ENCODE results near the gene TEX47. TPM values are rescaled to one million over a fixed set of nuclear protein-coding genes. Genes with fewer than 3 reads are reported as not detected.
A peak's percentile ranks its signal among the peaks of the same experiment; 100 is the strongest.

TEX47 gene
- total and polyA plus RNA-seq, 4 donors = not detected

GRCh38 chr7:88806280-88807037 lies 10.9 kb upstream of the TEX47 start:
- H3K4me1 ChIP-seq (ENCODE audit: control insufficient read depth in 4 of 4, insufficient read depth in 4 of 4, low read length in 3 of 4) = peaks cover 0 to 4% (median 2%) of the 10 kb centered on the region in 4 donors
- peak overlapping the region in 1 of 2 donors; percentile 33 for H3K9ac ChIP-seq (ENCODE audit: low read depth in 1 of 2, low read length in 2 of 2)
- TF ChIP-seq, protein P1, sequence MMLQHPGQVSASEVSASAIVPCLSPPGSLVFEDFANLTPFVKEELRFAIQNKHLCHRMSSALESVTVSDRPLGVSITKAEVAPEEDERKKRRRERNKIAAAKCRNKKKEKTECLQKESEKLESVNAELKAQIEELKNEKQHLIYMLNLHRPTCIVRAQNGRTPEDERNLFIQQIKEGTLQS (IDR thresholded peaks at IDR 0.05) = peak; percentile 44
- no peak for TF ChIP-seq TAF1 (conservative IDR thresholded peaks at IDR 0.05)
- TF ChIP-seq EGR1 (IDR thresholded peaks at IDR 0.05; ENCODE audit: low read depth in 2 of 2) = no peak
- TF ChIP-seq SP1 (IDR thresholded peaks at IDR 0.05) = peak; percentile 39
- TF ChIP-seq FOXA2 (IDR thresholded peaks at IDR 0.05) = no peak
- peak; percentile 25 to 37 for TF ChIP-seq HNF4A (conservative IDR thresholded peaks at IDR 0.05)
- TF ChIP-seq HNF4G (IDR thresholded peaks at IDR 0.05) = no peak
- TF ChIP-seq, protein P2, sequence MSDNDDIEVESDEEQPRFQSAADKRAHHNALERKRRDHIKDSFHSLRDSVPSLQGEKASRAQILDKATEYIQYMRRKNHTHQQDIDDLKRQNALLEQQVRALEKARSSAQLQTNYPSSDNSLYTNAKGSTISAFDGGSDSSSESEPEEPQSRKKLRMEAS (IDR thresholded peaks at IDR 0.05) = no peak
- TF ChIP-seq, protein P3, sequence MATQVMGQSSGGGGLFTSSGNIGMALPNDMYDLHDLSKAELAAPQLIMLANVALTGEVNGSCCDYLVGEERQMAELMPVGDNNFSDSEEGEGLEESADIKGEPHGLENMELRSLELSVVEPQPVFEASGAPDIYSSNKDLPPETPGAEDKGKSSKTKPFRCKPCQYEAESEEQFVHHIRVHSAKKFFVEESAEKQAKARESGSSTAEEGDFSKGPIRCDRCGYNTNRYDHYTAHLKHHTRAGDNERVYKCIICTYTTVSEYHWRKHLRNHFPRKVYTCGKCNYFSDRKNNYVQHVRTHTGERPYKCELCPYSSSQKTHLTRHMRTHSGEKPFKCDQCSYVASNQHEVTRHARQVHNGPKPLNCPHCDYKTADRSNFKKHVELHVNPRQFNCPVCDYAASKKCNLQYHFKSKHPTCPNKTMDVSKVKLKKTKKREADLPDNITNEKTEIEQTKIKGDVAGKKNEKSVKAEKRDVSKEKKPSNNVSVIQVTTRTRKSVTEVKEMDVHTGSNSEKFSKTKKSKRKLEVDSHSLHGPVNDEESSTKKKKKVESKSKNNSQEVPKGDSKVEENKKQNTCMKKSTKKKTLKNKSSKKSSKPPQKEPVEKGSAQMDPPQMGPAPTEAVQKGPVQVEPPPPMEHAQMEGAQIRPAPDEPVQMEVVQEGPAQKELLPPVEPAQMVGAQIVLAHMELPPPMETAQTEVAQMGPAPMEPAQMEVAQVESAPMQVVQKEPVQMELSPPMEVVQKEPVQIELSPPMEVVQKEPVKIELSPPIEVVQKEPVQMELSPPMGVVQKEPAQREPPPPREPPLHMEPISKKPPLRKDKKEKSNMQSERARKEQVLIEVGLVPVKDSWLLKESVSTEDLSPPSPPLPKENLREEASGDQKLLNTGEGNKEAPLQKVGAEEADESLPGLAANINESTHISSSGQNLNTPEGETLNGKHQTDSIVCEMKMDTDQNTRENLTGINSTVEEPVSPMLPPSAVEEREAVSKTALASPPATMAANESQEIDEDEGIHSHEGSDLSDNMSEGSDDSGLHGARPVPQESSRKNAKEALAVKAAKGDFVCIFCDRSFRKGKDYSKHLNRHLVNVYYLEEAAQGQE (IDR thresholded peaks at IDR 0.05) = no peak
- TF ChIP-seq RAD21 (IDR thresholded peaks at IDR 0.05) = no peak
- TF ChIP-seq YY1 (IDR thresholded peaks at IDR 0.05) = no peak
- no peak for TF ChIP-seq ZBTB33 (IDR thresholded peaks at IDR 0.05)
- TF ChIP-seq JUND (IDR thresholded peaks at IDR 0.05) = peak; percentile 31 to 54
- no peak for TF ChIP-seq NR2F2 (IDR thresholded peaks at IDR 0.05)
- TF ChIP-seq, protein P4, sequence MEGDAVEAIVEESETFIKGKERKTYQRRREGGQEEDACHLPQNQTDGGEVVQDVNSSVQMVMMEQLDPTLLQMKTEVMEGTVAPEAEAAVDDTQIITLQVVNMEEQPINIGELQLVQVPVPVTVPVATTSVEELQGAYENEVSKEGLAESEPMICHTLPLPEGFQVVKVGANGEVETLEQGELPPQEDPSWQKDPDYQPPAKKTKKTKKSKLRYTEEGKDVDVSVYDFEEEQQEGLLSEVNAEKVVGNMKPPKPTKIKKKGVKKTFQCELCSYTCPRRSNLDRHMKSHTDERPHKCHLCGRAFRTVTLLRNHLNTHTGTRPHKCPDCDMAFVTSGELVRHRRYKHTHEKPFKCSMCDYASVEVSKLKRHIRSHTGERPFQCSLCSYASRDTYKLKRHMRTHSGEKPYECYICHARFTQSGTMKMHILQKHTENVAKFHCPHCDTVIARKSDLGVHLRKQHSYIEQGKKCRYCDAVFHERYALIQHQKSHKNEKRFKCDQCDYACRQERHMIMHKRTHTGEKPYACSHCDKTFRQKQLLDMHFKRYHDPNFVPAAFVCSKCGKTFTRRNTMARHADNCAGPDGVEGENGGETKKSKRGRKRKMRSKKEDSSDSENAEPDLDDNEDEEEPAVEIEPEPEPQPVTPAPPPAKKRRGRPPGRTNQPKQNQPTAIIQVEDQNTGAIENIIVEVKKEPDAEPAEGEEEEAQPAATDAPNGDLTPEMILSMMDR (IDR thresholded peaks at IDR 0.05; ENCODE audit: low read depth, low read length, missing input control) = no peak
- TF ChIP-seq RXRA (IDR thresholded peaks at IDR 0.05) = peak in 1 of 2 donors; percentile 23
- TF ChIP-seq FOXA1 (IDR thresholded peaks at IDR 0.05) = no peak
- no peak for TF ChIP-seq GABPA (IDR thresholded peaks at IDR 0.05 in 1 of 2, conservative IDR thresholded peaks at IDR 0.05 in 1 of 2)
- DNase-seq (ENCODE audit: low spot score) = no peak
- 48% methylated on average over 2 of the region's 2 CpGs for WGBS
- H3K4me3 ChIP-seq (ENCODE audit: low read depth in 1 of 3, low read length in 3 of 3) = no peak overlapping the region
- peak overlapping the region; percentile 61 to 84 for H3K27ac ChIP-seq (ENCODE audit: low read depth in 1 of 2, low read length in 2 of 2)
- no peaks in the 10 kb centered on the region for H3K27me3 ChIP-seq (ENCODE audit: control insufficient read depth in 4 of 4, insufficient read depth in 4 of 4, low read length in 3 of 4)
- H3K9me3 ChIP-seq (ENCODE audit: control insufficient read depth in 4 of 4, low read length in 3 of 4) = no peaks in the 10 kb centered on the region
- H3K36me3 ChIP-seq (ENCODE audit: control insufficient read depth in 4 of 4, insufficient read depth in 3 of 4, low read depth in 1 of 4, low read length in 3 of 4) = no peaks in the 10 kb centered on the region
